Limb (tissue), 2 donors: ENCODE results near the gene COPZ1.
"Not testable (repeated sequence)": the region's sequence is repeated elsewhere in the genome, so short reads cannot be mapped to it uniquely, and the experiment has no call there.

Experiments
- DNase-seq, 2 donors: peaks; one replicate each; pipeline ENCODE4 v3.0.0-alpha.2; 2016; ENCODE audit errors: extremely low spot score in 2 of 2

Gene COPZ1

DNA sequence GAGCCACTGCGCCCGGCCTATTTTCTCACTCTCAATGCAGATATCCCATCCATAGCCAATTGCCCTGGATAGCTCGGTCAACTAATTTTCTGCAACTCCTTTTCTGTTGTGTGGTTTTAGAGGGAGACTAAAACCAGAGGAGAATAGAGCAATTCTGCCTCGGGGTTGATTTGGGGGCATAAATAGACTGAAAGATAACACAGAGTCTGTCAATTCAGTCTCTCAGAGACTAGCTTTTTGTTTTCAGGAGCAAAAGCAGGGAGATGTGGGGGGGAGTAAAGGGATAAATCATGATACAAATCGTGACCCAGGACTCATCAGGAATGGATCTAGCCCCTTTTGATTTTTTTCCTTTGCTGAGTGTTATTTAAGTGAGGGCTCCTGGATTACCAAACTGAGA is 6.5 kb downstream of the COPZ1 start:
- DNase-seq = no peak

DNA sequence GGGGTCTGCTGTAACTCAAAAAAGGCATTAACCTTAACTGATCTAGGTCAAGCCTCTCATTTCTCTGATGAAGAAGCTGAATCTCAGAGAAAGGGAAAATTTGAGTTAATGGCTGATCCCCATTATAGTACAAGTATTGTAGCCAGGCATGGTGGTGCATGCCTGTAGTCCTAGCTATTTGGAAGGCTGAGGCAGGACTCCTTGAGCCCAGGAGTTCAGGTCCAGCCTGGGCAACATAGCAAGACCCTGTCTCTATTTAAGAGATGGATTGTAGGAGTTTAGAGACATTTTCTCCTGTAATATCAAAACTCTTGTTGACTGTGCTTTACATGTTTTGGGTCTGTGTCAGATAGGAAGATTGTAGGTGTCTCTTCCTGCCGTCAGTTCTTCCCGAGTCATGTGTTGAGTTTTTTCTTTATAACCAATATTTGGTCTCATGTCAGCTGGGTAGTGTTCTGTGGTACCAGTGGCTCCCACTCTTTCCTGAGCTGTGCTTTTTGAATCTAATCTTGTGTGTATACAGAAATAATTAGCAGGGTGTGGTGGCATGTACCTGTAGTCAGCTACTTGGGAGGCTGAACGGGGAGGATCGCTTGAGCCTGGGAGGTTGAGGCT is 8.6 kb downstream of the COPZ1 start:
- DNase-seq = no peak

DNA sequence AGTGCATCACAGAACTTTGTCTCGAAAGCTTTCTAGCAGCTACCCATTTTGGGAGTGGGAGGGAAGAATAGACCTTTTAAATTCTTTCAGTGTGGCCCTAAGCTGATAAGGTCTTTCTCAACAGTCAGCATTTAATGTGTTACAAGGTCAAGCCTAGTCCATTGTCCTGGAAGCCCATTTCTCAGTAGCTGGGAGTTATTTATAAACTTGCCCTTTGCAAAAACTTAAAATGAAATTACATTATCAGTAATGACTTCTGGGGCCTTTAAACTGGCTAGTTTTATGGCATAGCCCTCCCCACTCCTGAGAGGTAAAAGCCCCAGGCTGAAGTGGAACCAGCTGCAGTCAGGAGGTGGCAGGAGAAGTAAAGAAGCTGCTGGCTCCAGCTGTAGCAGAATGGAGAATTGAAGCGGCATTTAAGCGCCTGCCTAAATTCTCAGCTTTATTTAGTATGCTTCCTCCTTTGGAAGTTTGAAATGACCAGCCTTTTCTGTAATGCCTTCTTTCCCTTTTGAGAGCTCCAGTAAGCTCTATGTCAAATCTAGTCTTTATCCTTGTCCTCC is 12.4 kb downstream of the COPZ1 start:
- DNase-seq = no peak

DNA sequence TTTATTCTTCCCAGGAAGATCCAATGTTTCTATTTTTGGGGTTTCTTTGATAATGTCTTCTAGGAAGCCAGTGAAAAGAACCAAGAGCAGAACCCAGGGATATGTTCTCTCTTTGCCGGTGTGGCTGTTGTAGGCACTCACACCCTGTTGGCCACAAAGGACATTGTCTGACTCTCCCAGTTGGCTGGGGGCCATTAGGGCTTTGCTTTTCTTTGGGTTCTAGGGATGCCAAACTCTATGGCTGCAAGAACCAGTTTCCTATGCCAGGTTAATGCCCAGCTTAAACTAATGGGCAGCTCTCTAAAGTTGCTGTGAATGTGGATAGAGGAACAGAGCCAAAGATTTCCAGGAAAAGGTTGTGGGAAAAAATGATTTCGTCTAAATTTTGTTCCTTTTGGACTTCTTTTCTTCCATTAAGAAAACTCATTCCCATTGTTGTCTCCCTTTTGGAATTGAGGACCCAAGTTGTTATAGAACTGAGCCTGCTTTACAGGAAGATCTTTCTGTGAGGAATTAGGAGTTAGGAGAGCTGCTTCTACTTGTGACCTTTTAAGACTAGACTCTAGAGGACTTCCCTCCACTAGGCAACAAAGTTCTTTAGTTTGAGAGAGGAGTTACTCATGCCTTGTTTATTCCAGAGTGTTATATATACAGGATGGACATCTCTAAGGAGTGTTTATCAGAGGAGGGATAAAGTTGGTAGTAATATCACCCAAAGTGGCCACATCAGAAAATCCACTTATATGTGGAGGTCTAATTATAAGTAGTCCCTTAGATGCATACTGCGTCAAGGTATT is 13.1 kb downstream of the COPZ1 start:
- DNase-seq = no peak

DNA sequence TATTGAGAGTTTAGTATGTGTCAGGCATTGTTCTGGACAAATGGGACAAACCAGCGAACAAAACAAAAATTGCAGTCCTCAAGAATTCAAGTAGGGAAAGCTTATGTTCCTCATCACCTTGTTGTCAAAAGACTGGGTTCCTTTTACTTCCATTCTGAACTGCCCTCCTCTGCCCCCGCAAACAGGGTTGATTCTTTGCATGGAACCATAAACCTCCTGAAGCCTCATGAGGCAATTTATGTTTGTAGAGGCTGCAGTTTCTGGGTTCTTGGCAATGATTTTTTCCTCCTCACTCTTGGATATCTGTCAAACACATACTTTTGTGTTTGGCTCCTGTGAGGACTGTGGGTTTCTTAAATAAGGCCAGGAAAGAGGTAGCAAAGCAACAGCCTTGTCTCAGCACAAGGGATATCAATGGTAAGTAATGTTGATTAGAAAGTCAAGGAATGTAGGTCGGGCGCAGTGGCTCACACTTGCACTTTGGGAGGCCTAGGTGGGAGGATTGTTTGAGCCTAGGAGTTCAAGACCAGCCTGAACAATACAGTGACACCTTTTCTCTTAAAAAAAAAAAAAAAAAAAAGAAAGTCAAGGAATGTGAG is 13.9 kb downstream of the COPZ1 start:
- DNase-seq = no peak

DNA sequence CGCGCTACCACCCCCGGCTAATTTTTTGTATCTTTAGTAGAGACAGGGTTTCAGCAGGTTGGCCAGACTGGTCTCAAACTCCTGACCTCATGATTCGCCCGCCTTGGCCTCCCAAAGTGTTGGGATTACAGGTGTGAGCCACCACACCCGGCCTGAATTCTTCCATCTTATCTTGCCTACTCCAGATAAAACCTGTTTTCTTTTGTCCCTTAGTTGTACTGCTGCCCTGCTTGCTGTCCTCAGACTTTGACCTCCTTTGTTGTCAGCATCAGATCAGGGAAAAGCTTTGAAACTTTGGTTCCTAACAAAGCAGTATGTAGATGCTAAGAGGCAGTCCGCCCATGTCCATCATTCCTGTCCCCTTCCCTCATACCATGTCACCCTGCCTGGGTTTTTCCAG is 15.9 kb downstream of the COPZ1 start:
- DNase-seq = no peak

DNA sequence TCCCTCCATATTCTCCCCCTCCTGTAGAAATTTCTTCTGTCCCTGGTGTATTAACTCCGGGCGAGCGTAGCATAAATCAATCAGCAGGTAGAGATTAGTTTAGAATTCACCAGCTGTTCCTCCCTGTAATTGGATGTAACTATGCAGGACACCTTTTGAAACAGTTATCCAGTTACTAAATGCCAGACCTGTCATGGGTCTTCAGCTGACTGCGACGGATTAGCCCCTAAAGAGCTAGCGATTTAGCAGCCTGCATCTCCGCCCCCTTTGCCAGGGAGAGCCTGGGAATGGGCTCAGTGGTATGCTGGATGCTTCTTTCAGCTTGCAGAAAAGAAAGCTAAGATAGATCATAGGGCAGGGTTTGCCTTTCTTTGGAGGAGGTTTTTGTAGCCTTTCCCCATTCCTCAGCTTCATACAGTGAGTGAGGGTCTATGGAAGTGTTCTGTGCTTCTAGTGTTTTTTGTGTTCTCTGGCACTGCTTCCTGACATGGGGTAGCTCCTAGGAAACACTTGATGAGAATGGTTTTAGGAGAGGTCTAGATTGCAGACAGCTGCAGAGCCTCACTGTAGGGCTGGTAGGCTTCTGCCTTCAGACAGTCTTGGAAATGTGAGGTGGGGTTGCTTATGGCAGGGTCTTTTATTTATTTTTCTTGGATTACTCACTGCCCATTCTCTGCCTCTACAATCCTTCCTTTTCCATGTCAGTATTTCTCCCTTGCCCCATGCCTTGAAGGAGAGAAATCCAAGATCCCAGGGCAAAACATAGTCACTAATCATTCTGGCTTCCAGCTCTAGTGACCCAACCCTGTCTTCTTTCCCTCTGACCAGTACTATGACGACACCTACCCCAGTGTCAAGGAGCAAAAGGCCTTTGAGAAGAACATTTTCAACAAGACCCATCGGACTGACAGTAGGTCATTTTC is 16.7 kb downstream of the COPZ1 start:
- no peak for DNase-seq

DNA sequence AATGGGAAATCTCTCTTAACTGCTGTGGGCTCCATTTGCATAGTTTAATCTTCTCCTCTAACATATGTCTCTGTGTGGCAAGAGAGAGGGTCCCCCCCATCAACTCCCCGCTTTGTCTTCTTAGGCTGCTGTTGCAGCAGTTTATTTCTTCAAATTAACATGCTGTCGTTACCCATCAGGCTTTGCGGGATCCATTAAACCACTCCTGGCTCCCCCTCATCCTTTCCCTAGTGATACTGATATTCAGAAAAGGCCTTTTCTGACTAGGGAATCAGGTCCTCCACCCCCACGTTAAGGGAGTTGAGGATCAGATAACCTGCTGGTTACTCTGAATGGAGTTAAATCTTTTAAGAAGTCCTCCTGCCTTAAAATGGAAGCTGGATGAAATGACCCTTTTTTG is 24.1 kb downstream of the COPZ1 start:
- no peak for DNase-seq

DNA sequence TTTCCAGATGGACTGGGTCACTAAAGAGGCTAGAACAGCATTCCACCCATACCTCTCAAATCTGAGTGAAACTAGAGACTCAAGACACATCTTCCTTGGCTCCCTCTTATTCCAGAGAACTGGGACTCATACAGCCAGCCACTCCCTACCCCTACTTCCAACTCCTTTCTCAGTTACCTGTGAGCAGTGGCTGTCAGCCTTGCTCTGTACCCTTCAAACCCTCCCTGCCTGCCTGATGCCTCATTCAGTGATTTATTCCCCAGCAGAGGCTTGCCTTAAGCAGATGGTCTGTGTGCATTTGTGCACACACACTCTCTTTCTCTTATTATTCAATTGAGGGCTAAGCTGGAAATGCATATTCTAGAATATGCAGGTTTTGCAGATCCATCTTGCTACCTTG is 24.7 kb downstream of the COPZ1 start:
- no peak for DNase-seq

DNA sequence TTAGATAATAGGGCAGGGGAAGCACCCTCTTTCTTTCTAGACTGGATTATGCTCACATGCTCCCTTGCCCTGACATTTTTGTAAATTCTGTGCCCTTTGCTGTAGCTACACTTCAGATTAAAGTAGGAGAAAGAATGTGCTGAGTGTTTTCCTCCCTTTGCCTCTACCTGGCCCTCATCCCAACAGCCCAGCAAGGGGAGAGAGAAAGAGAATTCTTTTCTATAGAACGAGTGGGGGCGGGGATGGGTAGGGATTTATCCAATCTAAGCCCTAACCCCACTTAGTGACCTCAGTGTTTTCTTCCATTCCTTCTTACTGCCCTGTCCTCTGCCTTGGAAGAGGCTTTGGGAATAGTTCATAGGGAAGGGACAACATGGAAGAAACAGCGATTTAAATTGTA is 25.8 kb downstream of the COPZ1 start:
- DNase-seq = no peak

DNA sequence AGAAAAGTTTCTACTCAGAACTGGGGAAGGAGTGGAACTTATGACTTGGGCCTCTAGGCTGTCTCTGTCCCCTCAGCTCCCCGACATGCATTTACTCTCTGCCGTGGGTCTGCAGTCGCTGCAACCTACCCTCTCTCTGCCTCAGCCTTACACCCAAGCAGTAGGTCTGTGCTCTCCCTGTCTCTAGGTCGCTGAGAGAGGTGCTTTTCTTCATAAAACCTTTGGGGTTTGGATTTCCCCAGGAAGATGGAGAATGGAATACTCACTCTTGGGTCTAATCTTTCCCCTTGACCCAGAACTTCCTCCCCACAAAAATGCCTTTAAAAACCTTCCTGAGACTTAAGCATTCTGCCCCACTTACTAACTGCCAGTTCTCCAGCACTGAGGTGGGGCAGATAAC is 26.4 kb downstream of the COPZ1 start:
- DNase-seq = no peak

DNA sequence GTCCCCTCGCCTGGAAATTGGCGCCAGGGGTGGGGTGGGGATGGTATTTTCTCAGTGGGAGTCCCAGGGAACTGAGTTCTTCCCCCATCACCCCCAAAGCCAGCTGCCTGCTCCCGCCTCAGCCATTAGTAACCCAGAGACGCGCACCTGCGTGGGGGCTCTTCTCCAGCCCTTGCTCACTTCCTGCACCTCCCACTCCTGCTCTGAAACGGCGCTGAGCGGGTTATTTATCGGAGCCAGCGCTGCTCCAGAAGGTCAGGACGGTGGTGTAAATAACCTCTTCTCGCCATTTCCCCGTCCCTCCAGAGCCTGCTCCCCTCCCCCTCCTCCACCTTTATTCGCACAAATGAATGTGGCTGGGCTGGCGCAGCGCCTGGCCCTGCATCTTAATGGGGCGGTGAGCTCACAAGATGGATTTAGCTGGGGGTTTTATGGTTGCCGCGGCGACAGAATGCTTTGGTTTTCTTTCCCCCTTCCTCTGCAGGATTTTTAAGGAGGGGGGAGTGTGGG is 27.1 kb downstream of the COPZ1 start:
- DNase-seq = peak; percentile 83 to 93

DNA sequence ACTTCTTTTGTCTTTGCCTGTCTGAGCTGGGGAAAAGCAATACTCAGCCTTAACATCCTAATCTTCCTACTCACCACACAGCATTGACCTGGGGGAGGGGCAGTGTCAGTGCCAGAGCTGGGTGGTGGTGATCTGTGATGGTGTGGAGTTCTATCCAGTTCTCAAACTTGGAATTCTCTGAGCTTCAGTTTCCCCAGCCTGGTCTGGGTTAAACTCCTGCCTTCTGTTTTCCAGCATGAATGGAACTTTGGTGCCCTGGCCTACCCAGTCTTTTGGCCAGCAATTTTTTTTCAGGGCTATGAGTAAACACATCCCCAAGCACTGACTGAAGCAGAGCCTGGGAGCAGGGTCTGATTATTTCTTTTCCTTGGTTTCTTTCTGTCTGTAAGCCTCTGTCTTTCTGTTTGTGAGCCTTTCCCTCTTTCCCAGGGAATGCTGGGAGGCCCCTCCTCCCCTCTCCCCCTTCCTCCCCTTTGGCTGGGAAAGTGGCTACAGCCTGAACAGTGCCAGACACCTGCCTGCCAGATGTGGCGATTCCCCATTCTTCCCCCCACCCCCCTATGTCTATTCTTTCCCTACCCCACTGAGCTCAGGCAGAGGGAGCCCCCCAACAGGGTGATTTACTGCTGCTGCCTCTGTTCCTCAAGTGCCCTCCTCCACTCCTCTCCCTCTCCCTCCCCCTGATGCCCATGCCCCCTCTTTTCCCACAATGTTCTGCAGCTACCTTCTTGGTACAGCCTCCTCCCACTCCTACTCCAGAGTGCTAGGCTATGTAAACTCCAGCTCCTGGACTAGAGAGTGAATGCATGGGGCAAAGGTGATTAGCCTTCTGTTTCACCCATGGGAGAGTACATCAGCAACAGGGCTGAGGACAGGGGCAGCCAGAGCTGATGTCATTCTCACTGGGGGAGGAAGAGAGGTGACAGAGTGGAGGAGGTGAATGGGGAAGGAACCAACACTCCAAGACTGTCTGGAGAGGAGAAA is 28.3 kb downstream of the COPZ1 start:
- DNase-seq = peak; percentile 76 to 88

DNA sequence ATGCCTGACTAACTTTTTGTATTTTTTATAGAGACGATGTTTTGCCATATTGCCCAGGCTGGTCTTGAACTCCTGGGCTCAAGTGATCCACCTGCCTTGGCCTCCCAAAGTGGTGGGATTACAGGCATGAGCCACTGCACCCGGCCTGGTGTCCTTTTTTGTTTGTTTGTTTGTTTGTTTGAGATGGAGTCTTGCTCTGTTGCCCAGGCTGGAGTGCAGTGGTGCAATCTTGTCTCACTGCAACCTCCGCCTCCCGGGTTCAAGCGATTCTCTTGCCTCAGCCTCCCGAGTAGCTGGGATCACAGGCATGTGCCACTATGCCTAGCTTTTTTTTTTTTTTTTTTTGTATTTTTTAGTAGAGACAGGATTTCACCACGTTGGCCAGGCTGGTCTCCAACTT is 29.3 kb downstream of the COPZ1 start:
- DNase-seq = not testable (repeated sequence)

DNA sequence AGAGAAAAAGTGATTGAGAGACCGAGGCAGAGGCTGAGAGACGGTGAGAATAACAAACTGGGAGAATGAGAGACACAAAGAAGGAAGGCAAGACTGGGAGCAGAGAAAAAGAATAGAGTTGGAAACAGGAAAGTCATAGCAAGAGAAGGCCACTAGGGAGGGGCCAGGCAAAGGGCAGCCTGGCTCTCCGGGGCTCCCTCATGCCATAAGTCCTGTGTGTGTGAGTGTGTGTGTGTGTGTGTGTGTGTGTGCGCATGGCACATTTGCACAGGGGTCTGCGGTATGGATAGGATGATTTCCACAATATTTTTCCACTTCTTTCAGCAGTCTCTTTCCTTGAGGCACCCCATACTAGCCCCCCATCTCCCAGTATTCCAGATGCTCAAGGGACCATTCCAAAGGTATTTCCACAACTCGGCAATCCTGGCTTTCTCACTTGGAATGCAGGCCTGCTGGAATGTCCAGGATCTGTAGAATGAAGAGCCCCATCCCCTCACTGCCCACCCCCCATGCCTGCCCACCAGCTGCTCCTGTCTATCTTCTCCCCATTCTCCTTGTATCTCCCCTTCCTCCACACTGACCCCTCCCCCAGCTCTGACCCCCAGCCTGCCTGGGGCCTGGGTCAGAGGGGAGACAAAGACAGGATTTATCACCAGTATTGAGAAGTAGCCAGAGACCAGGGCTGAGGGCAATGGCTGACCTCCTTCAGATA is 30.3 kb downstream of the COPZ1 start:
- DNase-seq = peak; percentile 32 to 63

DNA sequence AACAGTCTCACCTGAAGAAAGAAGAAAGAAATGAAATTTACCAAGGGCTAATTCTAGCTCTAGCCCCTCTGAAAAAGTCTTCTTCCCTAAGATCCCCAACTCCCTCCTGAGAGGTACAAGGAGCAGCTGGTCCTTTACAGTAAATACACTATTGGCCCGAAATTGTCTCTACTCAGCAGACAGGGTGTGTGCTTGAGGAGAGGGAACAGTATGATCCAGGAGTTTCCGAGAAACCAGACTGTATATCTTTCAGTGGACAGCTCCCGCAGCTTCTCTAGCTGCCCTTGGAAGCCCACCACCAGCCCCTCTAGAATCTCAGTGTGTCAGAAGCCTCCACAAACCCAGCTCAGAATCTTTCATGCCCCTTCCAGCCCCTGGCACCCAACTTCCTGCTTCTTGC is 31.3 kb downstream of the COPZ1 start:
- DNase-seq = peak in 1 of 2 donors; percentile 45

DNA sequence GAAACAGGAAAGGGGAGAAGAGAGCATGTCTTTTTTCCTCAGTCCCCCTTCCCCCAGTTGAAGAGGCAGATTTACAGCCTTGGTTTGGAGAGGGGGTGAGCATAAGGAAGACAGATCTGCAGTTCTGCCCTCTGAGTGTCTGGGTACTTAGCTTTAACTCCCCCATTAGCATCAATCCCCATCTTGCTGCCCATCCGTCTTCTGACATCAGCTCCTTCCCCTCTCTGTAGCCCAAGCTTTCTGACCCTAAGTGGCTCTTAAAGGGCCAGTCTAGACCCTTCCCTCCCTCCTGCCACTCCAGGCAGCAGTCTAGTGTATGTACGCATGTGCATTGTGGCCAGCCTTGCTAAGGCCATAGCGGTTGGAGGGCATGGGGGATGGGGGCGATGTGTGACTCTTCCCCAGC is 32.0 kb downstream of the COPZ1 start:
- DNase-seq = peak in 1 of 2 donors; percentile 51

DNA sequence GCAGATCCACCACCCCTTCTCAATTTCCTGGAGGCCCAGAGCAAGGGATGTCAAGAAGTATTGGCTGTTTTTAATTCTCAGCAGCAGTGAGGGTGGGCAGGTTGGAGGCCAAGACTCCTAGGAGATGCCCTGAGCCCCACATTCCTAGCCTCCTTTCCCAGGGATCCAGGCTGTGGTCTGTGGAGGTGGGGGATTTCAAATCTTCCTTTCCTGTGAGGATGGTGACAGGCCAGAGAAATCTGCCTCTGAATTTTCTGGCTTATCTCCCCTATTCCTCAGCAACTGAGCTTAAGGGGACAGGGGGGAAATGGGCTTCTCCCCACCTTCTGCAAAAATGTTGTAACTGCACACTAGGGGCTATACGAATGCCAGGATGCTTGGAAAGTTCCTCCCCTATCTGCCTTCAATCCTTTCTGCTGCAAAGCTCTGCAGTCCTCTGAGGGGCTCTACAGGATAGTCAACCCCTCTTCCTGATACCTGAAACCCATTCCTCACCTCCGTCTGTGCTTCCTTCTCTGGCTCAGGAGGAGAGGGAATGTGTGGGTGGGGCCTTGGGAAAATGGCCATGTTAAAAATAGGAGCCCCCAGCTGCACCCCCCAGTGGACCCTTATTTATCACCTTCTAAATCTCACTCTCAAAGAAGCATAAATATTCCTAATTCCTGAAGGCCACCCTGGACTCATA is 32.7 kb downstream of the COPZ1 start:
- DNase-seq = peak in 1 of 2 donors; percentile 59
